K562 (cell line): ENCODE measurements around the gene SESN3. TPM values are rescaled to one million over a fixed set of nuclear protein-coding genes. Genes with fewer than 3 reads are reported as not detected.

ENCODE experiments used
- ATAC-seq: fragments of 200-7000 bp; cut with Tn5 transposase; 3 replicates; pipeline ENCODE4 v1.9.1; 2020; ENCODE audit warnings: moderate library complexity
- BruUV-seq: library from RNA; stranded (reverse); fragments of 400-500 nt; replicated peaks from 2 replicates; lab custom pipeline; 2021; lab: Mats Ljungman, UMichigan
- CTCF ChIA-PET: fragments of 300-600 bp; formaldehyde crosslinking; extraction: SDS; loops from one replicate; lab custom pipeline; 2021; ENCODE audit warnings: low intra/inter-chr PET ratio; lab: Yijun Ruan, JAX
- POLR2A ChIA-PET: fragments of 300-600, 350-650 bp; sonication (Branson Sonifier 250); formaldehyde crosslinking; extraction: SDS; loops from one replicate; lab custom pipeline; 2021; ENCODE audit warnings: antibody characterized with exemption, inconsistent platforms; lab: Yijun Ruan, JAX
- DNase-seq, 4 experiments: peaks; one replicate each; pipeline versions ENCODE4 v3.0.0 to v3.0.0-alpha.2; 2011 to 2018; ENCODE audit warnings: low spot score in 3 of 4, mixed read lengths in 3 of 4; ENCODE audit errors: extremely low read depth in 1 of 4
- FAIRE-seq: peaks from 2 replicates; lab custom pipeline; 2011; peaks lifted over from hg19 to GRCh38; lab: Jason Lieb, UNC
- H2AFZ ChIP-seq: 2 replicates; pipeline ENCODE4 v1.6.0; 2011; ENCODE audit warnings: low read depth, low read length, control low read depth, inconsistent platforms
- H3K27ac ChIP-seq: fragments of 200-600 bp; 3 replicates; pipeline ENCODE4 v1.8.0; 2011; ENCODE audit warnings: low read depth, mild to moderate bottlenecking, control low read depth, inconsistent platforms, low read length, moderate library complexity, mixed read lengths; ENCODE audit errors: extremely low read depth
- H3K27me3 ChIP-seq, 2 experiments: fragments of 300-600 bp in 1 of 2; 2 replicates in 1 of 2; 3 replicates in 1 of 2; pipeline versions ENCODE4 v1.6.0 to v1.8.0; 2011; ENCODE audit warnings: inconsistent platforms in 2 of 2, low read length in 2 of 2, mild to moderate bottlenecking in 1 of 2, mixed read lengths in 1 of 2, moderate library complexity in 1 of 2; ENCODE audit not compliant: control insufficient read depth in 2 of 2, insufficient read depth in 2 of 2
- H3K36me3 ChIP-seq: fragments of 300-600 bp; 3 replicates; pipeline ENCODE4 v1.8.0; 2011; ENCODE audit warnings: mild to moderate bottlenecking, low read length, inconsistent platforms; ENCODE audit not compliant: control insufficient read depth, insufficient read depth
- H3K4me1 ChIP-seq, 2 experiments: fragments of 200-600 bp in 1 of 2; replicated peaks in 1 of 2; 2 replicates in 1 of 2; 3 replicates in 1 of 2; pipeline versions ENCODE4 v1.5.1 to v1.8.0; 2011; ENCODE audit warnings: inconsistent platforms in 2 of 2, low read length in 2 of 2, mild to moderate bottlenecking in 1 of 2, mixed read lengths in 1 of 2, moderate library complexity in 1 of 2; ENCODE audit not compliant: control insufficient read depth in 2 of 2, insufficient read depth in 2 of 2
- H3K4me2 ChIP-seq: 2 replicates; pipeline ENCODE4 v1.6.1; 2011; ENCODE audit warnings: low read length, control low read depth, inconsistent platforms, mixed read lengths; ENCODE audit not compliant: insufficient read depth
- H3K4me3 ChIP-seq: fragments of 200-600 bp; sonication (generic), shearing (Covaris generic); 2 replicates; pipeline ENCODE4 v1.5.1; 2016; ENCODE audit warnings: control low read depth, inconsistent platforms
- H3K79me2 ChIP-seq: fragments of 200-600 bp; 3 replicates; pipeline ENCODE4 v1.8.0; 2011; ENCODE audit warnings: low read length, inconsistent platforms; ENCODE audit not compliant: control insufficient read depth, insufficient read depth
- H3K9ac ChIP-seq, 2 experiments: 2 replicates each; pipeline versions ENCODE4 v1.6.0 to v1.6.1; 2011; ENCODE audit warnings: low read depth in 2 of 2, low read length in 2 of 2, control low read depth in 1 of 2, inconsistent platforms in 1 of 2, mild to moderate bottlenecking in 1 of 2, mixed read lengths in 1 of 2; ENCODE audit not compliant: insufficient read depth in 1 of 2
- H3K9me1 ChIP-seq: one replicate; pipeline ENCODE4 v1.6.0; 2011; ENCODE audit warnings: inconsistent platforms, mild to moderate bottlenecking, low read length, moderate library complexity; ENCODE audit not compliant: control insufficient read depth, insufficient read depth
- H3K9me3 ChIP-seq: replicated peaks from 2 replicates; pipeline ENCODE4 v1.5.1; 2011; ENCODE audit warnings: low read depth, low read length, inconsistent platforms; ENCODE audit not compliant: control insufficient read depth, insufficient read depth
- H4K20me1 ChIP-seq: replicated peaks from 2 replicates; pipeline ENCODE4 v1.6.1; 2011; ENCODE audit warnings: low read length, inconsistent platforms, mixed read lengths; ENCODE audit not compliant: control insufficient read depth, insufficient read depth
- CC2D1A ChIP-seq: fragments of 450-650 bp; IDR thresholded peaks from 2 replicates; pipeline ENCODE4 v1.6.1; 2017; ENCODE audit warnings: mild to moderate bottlenecking
- CEBPB ChIP-seq: fragments of 450-650 bp; IDR thresholded peaks from 2 replicates; pipeline ENCODE4 v1.6.1; 2016; ENCODE audit warnings: missing genetic modification characterization, missing compliant biosample characterization
- CEBPG ChIP-seq, 3 experiments: fragments of 200-800 bp in 1 of 3; sonication (Bioruptor generic) in 1 of 3; sonication (generic) in 1 of 3; formaldehyde crosslinking in 1 of 3; IDR thresholded peaks in 2 of 3; conservative IDR thresholded peaks in 1 of 3; 2 replicates each; pipeline versions ENCODE4 v1.6.1 to v1.8.0; 2016 to 2022; ENCODE audit warnings: missing compliant biosample characterization in 2 of 3, missing genetic modification characterization in 2 of 3, mild to moderate bottlenecking in 1 of 3, missing genetic modification reagents in 1 of 3
- DNMT1 ChIP-seq: fragments of 450-650 bp; IDR thresholded peaks from 2 replicates; pipeline ENCODE4 v1.6.1; 2016; ENCODE audit warnings: antibody characterized with exemption, mild to moderate bottlenecking
- E2F3 ChIP-seq: fragments of 250-450 bp; sonication (Bioruptor Pico); IDR thresholded peaks from 2 replicates; pipeline ENCODE4 v1.4.0; 2020; ENCODE audit warnings: mild to moderate bottlenecking
- HNRNPH1 ChIP-seq: fragments of 200-400 bp; formaldehyde crosslinking; optimal IDR thresholded peaks from 2 replicates; pipeline ENCODE3; 2017; ENCODE audit warnings: low read depth, mild to moderate bottlenecking, low read length, moderate library complexity
- PCBP2 ChIP-seq: fragments of 200-400 bp; formaldehyde crosslinking; IDR thresholded peaks from 2 replicates; pipeline ENCODE4 v1.6.1; 2018; ENCODE audit warnings: low read length, low read depth, mild to moderate bottlenecking, moderate library complexity; ENCODE audit not compliant: poor library complexity, severe bottlenecking
- RBM39 ChIP-seq: fragments of 200-400 bp; formaldehyde crosslinking; optimal IDR thresholded peaks from 2 replicates; pipeline ENCODE3; 2018; ENCODE audit warnings: low read depth, low read length
- U2AF1 ChIP-seq: fragments of 200-400 bp; formaldehyde crosslinking; optimal IDR thresholded peaks from 2 replicates; pipeline ENCODE3; 2017; ENCODE audit warnings: mild to moderate bottlenecking, low read depth, low read length, moderate library complexity
- UBTF ChIP-seq, 2 experiments: IDR thresholded peaks; 2 replicates each; pipeline ENCODE4 v1.6.1; 2012; ENCODE audit warnings: improper control_type of control experiment in 2 of 2, low read depth in 2 of 2, low read length in 2 of 2, borderline replicate concordance in 1 of 2
- ZFP1 ChIP-seq: fragments of 450-650 bp; formaldehyde crosslinking; IDR thresholded peaks from 2 replicates; pipeline ENCODE4 v1.4.0; 2020; ENCODE audit warnings: mild to moderate bottlenecking, mixed read lengths
- ZNF165 ChIP-seq: fragments of 250-450 bp; sonication (Bioruptor Pico); IDR thresholded peaks from 2 replicates; pipeline ENCODE4 v1.4.0; 2020; ENCODE audit warnings: borderline replicate concordance
- WGBS: fragments of 100-300 bp; shearing (Covaris generic); methylation state at CpG from one replicate; pipeline ENCODE4 v1.1.6; 2016; ENCODE audit warnings: low coverage, mixed read lengths; ENCODE audit not compliant: insufficient coverage; ENCODE audit errors: missing lambda C conversion rate; 5-methylcytosine and 5-hydroxymethylcytosine counted together
- in situ Hi-C: fragments of 300-500 bp; cut with MboI; formaldehyde crosslinking; loops from 4 replicates; pipeline ENCODE4 v1.15.0; 2018; ENCODE audit warnings: inconsistent platforms, mixed read lengths
- intact Hi-C: fragments of 100-400 bp; cut with micrococcal nuclease; formaldehyde crosslinking; loops from 2 replicates; pipeline ENCODE4 v1.14.2; 2022
- polyA plus RNA-seq, 8 experiments: library from polyadenylated mRNA; depleted of rRNA in 4 of 8; stranded (reverse) in 5 of 8; unstranded in 3 of 8; fragments of >200 nt; fragmentation: Nextera tagmentation in 2 of 8; fragmentation: Illumina TruSeq in 1 of 8; extraction: Ambion mirVana in 2 of 8; extraction: Trizol in 1 of 8; gene quantifications; 2 replicates each; pipeline versions ENCODE4 v1.2.1 to v1.2.3, GENCODE V29; 2011 to 2014; ENCODE audit warnings: inconsistent platforms in 1 of 8, missing spikeins in 1 of 8
- total RNA-seq, 7 experiments: library from RNA; depleted of rRNA in 6 of 7; stranded (reverse); fragments of >200 nt in 6 of 7; fragmentation: Illumina TruSeq in 2 of 7; extraction: Trizol in 2 of 7; gene quantifications; 2 replicates each; pipeline versions ENCODE4 v1.2.1 to v1.2.3, GENCODE V29; 2011 to 2021; ENCODE audit warnings: low replicate concordance in 1 of 7

SESN3 gene
- total and polyA plus RNA-seq, 9 of the 15 experiments (the other 6 are each of a cell fraction or from before 2014, with no cell fraction given), result 0.44 to 2.6 (median 1.5) TPM

- H3K9me3 ChIP-seq, result no peaks in the 10 kb centered on the region
- H3K27me3 ChIP-seq, result no peaks in the 10 kb centered on the region
- in situ Hi-C loops (no loop called here), intact Hi-C loops (no loop called here)
- H3K79me2 ChIP-seq, result no peaks in the 10 kb centered on the region
- 0% methylated on average over 2 of the region's 2 CpGs for WGBS
- BruUV-seq, result no TSS peak
- H4K20me1 ChIP-seq, result no peaks in the 10 kb centered on the region
- no peak for DNase-seq
- H3K36me3 ChIP-seq, result no peaks in the 10 kb centered on the region
- no peak overlapping the region for H3K4me2 ChIP-seq
- TF ChIP-seq RBM39, result no peak
- TF ChIP-seq PCBP2, result no peak
- no peak for TF ChIP-seq DNMT1
- TF ChIP-seq U2AF1, result no peak
- TF ChIP-seq HNRNPH1, result no peak
- TF ChIP-seq CEBPG (CRISPR knock-in tag; IDR thresholded peaks at IDR 0.05), result no peak
- TF ChIP-seq CEBPG (tag; conservative IDR thresholded peaks at IDR 0.05 in 1 of 2, IDR thresholded peaks at IDR 0.05 in 1 of 2), result peak; percentile 19 to 82; a peak in 2 of 4 replicates
- TF ChIP-seq CC2D1A, result no peak
- TF ChIP-seq UBTF (IDR thresholded peaks at IDR 0.05; ENCODE audit: borderline replicate concordance in 1 of 2, low read depth in 2 of 2, low read length in 2 of 2), result no peak
- peak; percentile 56 for TF ChIP-seq CEBPB
- no peak for TF ChIP-seq ZNF165 (CRISPR knock-in tag)
- TF ChIP-seq ZFP1 (CRISPR knock-in tag), result no peak
- no peak for TF ChIP-seq E2F3 (CRISPR knock-in tag)
- ChIA-PET CTCF (no interaction called here), POLR2A (no interaction called here)
- no peak overlapping the region for H2AFZ ChIP-seq
- no peak for FAIRE-seq
- no peak overlapping the region for H3K27ac ChIP-seq
- H3K9me1 ChIP-seq, result no peaks in the 10 kb centered on the region
- no peak overlapping the region for H3K9ac ChIP-seq
- H3K4me3 ChIP-seq, result no peak overlapping the region
- no peak for ATAC-seq
- H3K4me1 ChIP-seq, result no peaks in the 10 kb centered on the region
These were observed 32.2 kb upstream of the SESN3 start for GRCh38 chr11:95262994-95263765.
